Measurements from ENCODE around the gene VCL. TPM values are rescaled to one million over a fixed set of nuclear protein-coding genes. Genes with fewer than 3 reads are reported as not detected.

Gene VCL
- polyA plus RNA-seq, 1 of the 3 experiments (the other 2 are of a cell fraction) = 147 TPM

GRCh38 chr10:73981812-73982211, 16.1 kb upstream of the VCL start:
- TF ChIP-seq CHD2 (IDR thresholded peaks at IDR 0.05; ENCODE audit: low read length, partially characterized antibody) (no peak), NRF1 (IDR thresholded peaks at IDR 0.05; ENCODE audit: low read depth, low read length) (no peak), TEAD4 (IDR thresholded peaks at IDR 0.05; ENCODE audit: borderline replicate concordance, insufficient read depth) (no peak), SMC3 (IDR thresholded peaks at IDR 0.05; ENCODE audit: low read depth, low read length) (no peak), SIN3A (IDR thresholded peaks at IDR 0.05; ENCODE audit: borderline replicate concordance, low read depth, low read length) (no peak), PBX3 (IDR thresholded peaks at IDR 0.05) (no peak), GABPA (IDR thresholded peaks at IDR 0.05; ENCODE audit: low read depth) (no peak), FOXM1 (IDR thresholded peaks at IDR 0.05; ENCODE audit: low read depth) (no peak), GATA2 (CRISPR knock-in tag; IDR thresholded peaks at IDR 0.05) (no peak), FOXJ3 (CRISPR knock-in tag; IDR thresholded peaks at IDR 0.05) (no peak), YY1 (IDR thresholded peaks at IDR 0.05; ENCODE audit: low read depth) (no peak), POLR2AphosphoS5 (IDR thresholded peaks at IDR 0.05; ENCODE audit: low read depth, low read length) (no peak), JUND (IDR thresholded peaks at IDR 0.05) (no peak), NFIC (IDR thresholded peaks at IDR 0.05; ENCODE audit: borderline replicate concordance) (no peak), EP300 (IDR thresholded peaks at IDR 0.05; ENCODE audit: borderline replicate concordance in 1 of 2, low read depth in 1 of 2, low read length in 1 of 2) (no peak), RXRA (IDR thresholded peaks at IDR 0.05; ENCODE audit: borderline replicate concordance, low read depth) (no peak), USF2 (IDR thresholded peaks at IDR 0.05; ENCODE audit: borderline replicate concordance, low read depth, low read length) (no peak), RAD21 (IDR thresholded peaks at IDR 0.05; ENCODE audit: low read length) (no peak), RFX5 (IDR thresholded peaks at IDR 0.05; ENCODE audit: low read length) (no peak)
- TF ChIP-seq, protein P1, sequence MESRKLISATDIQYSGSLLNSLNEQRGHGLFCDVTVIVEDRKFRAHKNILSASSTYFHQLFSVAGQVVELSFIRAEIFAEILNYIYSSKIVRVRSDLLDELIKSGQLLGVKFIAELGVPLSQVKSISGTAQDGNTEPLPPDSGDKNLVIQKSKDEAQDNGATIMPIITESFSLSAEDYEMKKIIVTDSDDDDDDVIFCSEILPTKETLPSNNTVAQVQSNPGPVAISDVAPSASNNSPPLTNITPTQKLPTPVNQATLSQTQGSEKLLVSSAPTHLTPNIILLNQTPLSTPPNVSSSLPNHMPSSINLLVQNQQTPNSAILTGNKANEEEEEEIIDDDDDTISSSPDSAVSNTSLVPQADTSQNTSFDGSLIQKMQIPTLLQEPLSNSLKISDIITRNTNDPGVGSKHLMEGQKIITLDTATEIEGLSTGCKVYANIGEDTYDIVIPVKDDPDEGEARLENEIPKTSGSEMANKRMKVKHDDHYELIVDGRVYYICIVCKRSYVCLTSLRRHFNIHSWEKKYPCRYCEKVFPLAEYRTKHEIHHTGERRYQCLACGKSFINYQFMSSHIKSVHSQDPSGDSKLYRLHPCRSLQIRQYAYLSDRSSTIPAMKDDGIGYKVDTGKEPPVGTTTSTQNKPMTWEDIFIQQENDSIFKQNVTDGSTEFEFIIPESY (IDR thresholded peaks at IDR 0.05; ENCODE audit: borderline replicate concordance, low read depth) = no peak
- no peak overlapping the region for H3K9ac ChIP-seq
- ChIA-PET POLR2A (no interaction called here), CTCF (interaction anchor here (1.0 to 1.1 kb wide), 3 partner anchors 16 to 37 kb away, joined by 3 to 4 read pairs (median 4); no protein-coding TSS in a partner anchor)
- no peaks in the 10 kb centered on the region for H3K36me3 ChIP-seq (replicated peaks in 1 of 2; ENCODE audit: control insufficient read depth in 1 of 2, insufficient read depth in 2 of 2, low read length in 1 of 2)
- no peak overlapping the region for H3K4me2 ChIP-seq
- H3K4me1 ChIP-seq (ENCODE audit: control insufficient read depth in 1 of 2, insufficient read depth in 2 of 2, low read depth in 1 of 2, low read length in 1 of 2) = peaks cover 0 to 3% of the 10 kb centered on the region in 2 experiments; a peak in 1 of 4 replicates
- no peak overlapping the region for H3K27ac ChIP-seq (ENCODE audit: low read depth in 2 of 2, low read length in 1 of 2)
- H3K9me2 ChIP-seq = no peaks in the 10 kb centered on the region
- H4K20me1 ChIP-seq (ENCODE audit: insufficient read depth) = no peaks in the 10 kb centered on the region
- peaks cover 6% of the 10 kb centered on the region for H3F3A ChIP-seq (replicated peaks; ENCODE audit: insufficient read depth)
- WGBS (ENCODE audit: low lambda C conversion rate) = 75% methylated on average over 3 of the region's 3 CpGs
- DNase-seq = no peak
- H2AFZ ChIP-seq (ENCODE audit: low read depth) = no peak overlapping the region
- H3K79me2 ChIP-seq (ENCODE audit: insufficient read depth) = no peaks in the 10 kb centered on the region
- no peaks in the 10 kb centered on the region for H3K27me3 ChIP-seq (ENCODE audit: insufficient read depth)
- no peaks in the 10 kb centered on the region for H3K9me3 ChIP-seq
- no peak overlapping the region for H3K4me3 ChIP-seq (ENCODE audit: low read depth in 2 of 2, low read length in 1 of 2)

All from SK-N-SH (cell line).